Liver (tissue), 9 donors: ENCODE results near the gene RNF187. TPM values are rescaled to one million over a fixed set of nuclear protein-coding genes. Genes with fewer than 3 reads are reported as not detected.

ENCODE experiments used
- DNase-seq: peaks from one replicate; pipeline ENCODE4 v3.0.0-alpha.2; 2017; ENCODE audit warnings: low spot score
- H3K27ac ChIP-seq, 2 donors: one replicate each; pipeline ENCODE4 v1.7.0; 2013; ENCODE audit warnings: inconsistent platforms in 2 of 2, low read length in 2 of 2, control low read depth in 1 of 2, low read depth in 1 of 2, mild to moderate bottlenecking in 1 of 2
- H3K27me3 ChIP-seq, 4 donors: one replicate each; pipeline versions ENCODE4 v1.6.1 to v1.7.0; 2013; ENCODE audit warnings: low read length in 3 of 4, inconsistent platforms in 1 of 4, mild to moderate bottlenecking in 1 of 4, moderate library complexity in 1 of 4; ENCODE audit not compliant: control insufficient read depth in 4 of 4, insufficient read depth in 4 of 4
- H3K36me3 ChIP-seq, 4 donors: one replicate each; pipeline versions ENCODE4 v1.6.1 to v1.7.0; 2013; ENCODE audit warnings: low read length in 3 of 4, mild to moderate bottlenecking in 3 of 4, low read depth in 1 of 4, moderate library complexity in 1 of 4; ENCODE audit not compliant: control insufficient read depth in 4 of 4, insufficient read depth in 3 of 4
- H3K4me1 ChIP-seq, 4 donors: one replicate each; pipeline versions ENCODE4 v1.6.1 to v1.7.0; 2013; ENCODE audit warnings: low read length in 3 of 4, mild to moderate bottlenecking in 3 of 4, moderate library complexity in 1 of 4; ENCODE audit not compliant: control insufficient read depth in 4 of 4, insufficient read depth in 4 of 4
- H3K4me3 ChIP-seq, 3 donors: one replicate each; pipeline versions ENCODE4 v1.6.1 to v1.7.0; 2013; ENCODE audit warnings: low read length in 3 of 3, control low read depth in 1 of 3, low read depth in 1 of 3, mild to moderate bottlenecking in 1 of 3
- H3K9ac ChIP-seq, 2 donors: one replicate each; pipeline ENCODE4 v1.7.0; 2013; ENCODE audit warnings: low read length in 2 of 2, mild to moderate bottlenecking in 2 of 2, moderate library complexity in 2 of 2, control low read depth in 1 of 2, low read depth in 1 of 2
- H3K9me3 ChIP-seq, 4 donors: one replicate each; pipeline versions ENCODE4 v1.6.1 to v1.7.0; 2013; ENCODE audit warnings: low read length in 3 of 4; ENCODE audit not compliant: control insufficient read depth in 4 of 4
- EGR1 ChIP-seq, 2 donors: IDR thresholded peaks; 2 replicates each; pipeline ENCODE4 v1.6.1; 2016 to 2018; ENCODE audit warnings: antibody characterized with exemption in 2 of 2, low read depth in 2 of 2
- FOXA1 ChIP-seq: IDR thresholded peaks from 2 replicates; pipeline ENCODE4 v1.6.1; 2016; ENCODE audit warnings: antibody characterized with exemption
- GABPA ChIP-seq, 2 donors: IDR thresholded peaks in 1 of 2; conservative IDR thresholded peaks in 1 of 2; 2 replicates each; pipeline ENCODE4 v1.6.1; 2016; ENCODE audit warnings: antibody characterized with exemption in 2 of 2, mild to moderate bottlenecking in 1 of 2, moderate library complexity in 1 of 2
- NR2F2 ChIP-seq: IDR thresholded peaks from 2 replicates; pipeline ENCODE4 v1.6.1; 2016; ENCODE audit warnings: antibody characterized with exemption
- RXRA ChIP-seq, 2 donors: IDR thresholded peaks; 2 replicates each; pipeline ENCODE4 v1.6.1; 2017 to 2018; ENCODE audit warnings: antibody characterized with exemption in 2 of 2, mild to moderate bottlenecking in 1 of 2
- TAF1 ChIP-seq: conservative IDR thresholded peaks from 2 replicates; pipeline ENCODE4 v1.6.1; 2016; ENCODE audit warnings: antibody characterized with exemption, mild to moderate bottlenecking
- YY1 ChIP-seq: IDR thresholded peaks from 2 replicates; pipeline ENCODE4 v1.6.1; 2016; ENCODE audit warnings: antibody characterized with exemption, mild to moderate bottlenecking
- WGBS: extraction: QIAGEN DNeasy Blood & Tissue Kit; methylation state at CpG from one replicate; pipeline ENCODE4 v1.1.7; 2013; 5-methylcytosine and 5-hydroxymethylcytosine counted together
- polyA plus RNA-seq, 2 donors: library from polyadenylated mRNA; stranded (reverse) in 1 of 2; unstranded in 1 of 2; fragments of 200-250 nt in 1 of 2; fragments of >200 nt in 1 of 2; fragmentation: Nextera tagmentation in 1 of 2; extraction: Ambion mirVana in 1 of 2; gene quantifications; one replicate each; pipeline versions ENCODE4 v1.2.1 to v1.2.3, GENCODE V29; 2013 to 2015
- total RNA-seq, 2 donors: library from RNA; depleted of rRNA; stranded (reverse); fragments of >200 nt; gene quantifications; one replicate each; pipeline ENCODE4 v1.2.3, GENCODE V29; 2014
- TF ChIP-seq, protein P1 (sequence below): fragments of 150-350 bp; IDR thresholded peaks from 2 replicates; pipeline ENCODE4 v1.5.1; 2017; ENCODE audit warnings: improper control_type of control experiment, low read depth, low read length; ENCODE audit not compliant: missing input control
- TF ChIP-seq, protein P2 (sequence below): IDR thresholded peaks from 2 replicates; pipeline ENCODE4 v1.6.1; 2016; ENCODE audit warnings: antibody characterized with exemption
- TF ChIP-seq, protein P3 (sequence below): IDR thresholded peaks from 2 replicates; pipeline ENCODE4 v1.6.1; 2016; ENCODE audit warnings: antibody characterized with exemption, mild to moderate bottlenecking
- TF ChIP-seq, protein P4 (sequence below): IDR thresholded peaks from 2 replicates; pipeline ENCODE4 v1.6.1; 2016; ENCODE audit warnings: antibody characterized with exemption
- donor health status: healthy.
- donor health status: healthy.
- donor health status: healthy.
- donor health status: healthy.
- donor health status: healthy.

The RNF187 gene
- total and polyA plus RNA-seq, 4 donors: 18.7 to 32.0 (median 23.5) TPM

DNA sequence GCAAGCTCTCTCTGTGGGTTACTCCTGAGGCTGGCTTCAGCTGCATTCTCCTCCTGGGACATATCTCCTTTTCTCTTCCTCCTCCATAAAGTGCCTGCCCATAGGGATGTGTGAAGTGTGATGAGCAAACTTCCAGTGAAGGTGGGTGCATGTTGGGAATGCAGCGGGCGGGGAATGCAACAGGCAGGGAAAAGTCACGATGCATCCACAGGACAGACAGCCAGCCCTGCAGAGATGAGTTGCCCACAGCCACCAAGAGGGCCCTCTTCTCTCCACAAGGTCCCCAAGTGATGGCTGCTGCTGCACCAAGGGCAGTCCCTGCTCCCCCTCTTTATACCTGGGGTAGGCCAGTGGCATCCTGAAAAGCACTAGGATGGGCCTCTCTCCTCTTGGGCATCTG is 33.6 kb upstream of the RNF187 start (continued):
- TF ChIP-seq, protein P1, sequence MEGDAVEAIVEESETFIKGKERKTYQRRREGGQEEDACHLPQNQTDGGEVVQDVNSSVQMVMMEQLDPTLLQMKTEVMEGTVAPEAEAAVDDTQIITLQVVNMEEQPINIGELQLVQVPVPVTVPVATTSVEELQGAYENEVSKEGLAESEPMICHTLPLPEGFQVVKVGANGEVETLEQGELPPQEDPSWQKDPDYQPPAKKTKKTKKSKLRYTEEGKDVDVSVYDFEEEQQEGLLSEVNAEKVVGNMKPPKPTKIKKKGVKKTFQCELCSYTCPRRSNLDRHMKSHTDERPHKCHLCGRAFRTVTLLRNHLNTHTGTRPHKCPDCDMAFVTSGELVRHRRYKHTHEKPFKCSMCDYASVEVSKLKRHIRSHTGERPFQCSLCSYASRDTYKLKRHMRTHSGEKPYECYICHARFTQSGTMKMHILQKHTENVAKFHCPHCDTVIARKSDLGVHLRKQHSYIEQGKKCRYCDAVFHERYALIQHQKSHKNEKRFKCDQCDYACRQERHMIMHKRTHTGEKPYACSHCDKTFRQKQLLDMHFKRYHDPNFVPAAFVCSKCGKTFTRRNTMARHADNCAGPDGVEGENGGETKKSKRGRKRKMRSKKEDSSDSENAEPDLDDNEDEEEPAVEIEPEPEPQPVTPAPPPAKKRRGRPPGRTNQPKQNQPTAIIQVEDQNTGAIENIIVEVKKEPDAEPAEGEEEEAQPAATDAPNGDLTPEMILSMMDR: no peak
- no peak for TF ChIP-seq EGR1 (IDR thresholded peaks at IDR 0.05; ENCODE audit: low read depth in 2 of 2)
- no peak for TF ChIP-seq GABPA (IDR thresholded peaks at IDR 0.05 in 1 of 2, conservative IDR thresholded peaks at IDR 0.05 in 1 of 2)
- TF ChIP-seq YY1: no peak

DNA sequence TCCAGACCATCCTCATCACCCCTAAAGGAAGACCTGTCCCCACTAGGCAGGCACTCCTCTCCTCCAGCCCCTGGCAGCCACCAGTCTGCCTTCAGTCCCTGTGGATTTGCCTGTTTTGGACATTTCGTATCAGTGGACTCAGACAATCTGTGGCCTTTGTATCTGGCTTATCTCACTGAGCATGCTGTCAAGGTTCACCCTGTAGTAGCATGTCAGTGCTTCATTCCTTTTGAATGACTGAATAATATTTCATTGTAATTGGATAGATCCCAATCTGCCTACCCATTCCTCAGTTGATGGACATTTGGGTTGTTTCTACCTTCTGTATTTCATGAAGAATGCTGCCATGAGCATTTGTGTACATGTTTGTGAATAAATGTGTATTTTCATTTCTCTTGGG is 32.9 kb upstream of the RNF187 start:
- no peak for DNase-seq
- Histone ChIP-seq H3K27ac (no peak overlapping the region), H3K27me3 (peaks cover 0 to 2% (median 0%) of the 10 kb centered on the region in 4 donors), H3K9me3 (no peaks in the 10 kb centered on the region), H3K9ac (no peak overlapping the region), H3K4me1 (peaks cover 0 to 15% (median 3%) of the 10 kb centered on the region in 4 donors), H3K4me3 (no peak overlapping the region), H3K36me3 (no peaks in the 10 kb centered on the region)
- 89% methylated on average over 1 of the region's 1 CpG for WGBS
- TF ChIP-seq EGR1 (IDR thresholded peaks at IDR 0.05; ENCODE audit: low read depth in 2 of 2): no peak
- TF ChIP-seq, protein P2, sequence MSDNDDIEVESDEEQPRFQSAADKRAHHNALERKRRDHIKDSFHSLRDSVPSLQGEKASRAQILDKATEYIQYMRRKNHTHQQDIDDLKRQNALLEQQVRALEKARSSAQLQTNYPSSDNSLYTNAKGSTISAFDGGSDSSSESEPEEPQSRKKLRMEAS: no peak
- TF ChIP-seq GABPA (IDR thresholded peaks at IDR 0.05 in 1 of 2, conservative IDR thresholded peaks at IDR 0.05 in 1 of 2): no peak
- no peak for TF ChIP-seq TAF1
- TF ChIP-seq RXRA (IDR thresholded peaks at IDR 0.05): no peak
- TF ChIP-seq, protein P3, sequence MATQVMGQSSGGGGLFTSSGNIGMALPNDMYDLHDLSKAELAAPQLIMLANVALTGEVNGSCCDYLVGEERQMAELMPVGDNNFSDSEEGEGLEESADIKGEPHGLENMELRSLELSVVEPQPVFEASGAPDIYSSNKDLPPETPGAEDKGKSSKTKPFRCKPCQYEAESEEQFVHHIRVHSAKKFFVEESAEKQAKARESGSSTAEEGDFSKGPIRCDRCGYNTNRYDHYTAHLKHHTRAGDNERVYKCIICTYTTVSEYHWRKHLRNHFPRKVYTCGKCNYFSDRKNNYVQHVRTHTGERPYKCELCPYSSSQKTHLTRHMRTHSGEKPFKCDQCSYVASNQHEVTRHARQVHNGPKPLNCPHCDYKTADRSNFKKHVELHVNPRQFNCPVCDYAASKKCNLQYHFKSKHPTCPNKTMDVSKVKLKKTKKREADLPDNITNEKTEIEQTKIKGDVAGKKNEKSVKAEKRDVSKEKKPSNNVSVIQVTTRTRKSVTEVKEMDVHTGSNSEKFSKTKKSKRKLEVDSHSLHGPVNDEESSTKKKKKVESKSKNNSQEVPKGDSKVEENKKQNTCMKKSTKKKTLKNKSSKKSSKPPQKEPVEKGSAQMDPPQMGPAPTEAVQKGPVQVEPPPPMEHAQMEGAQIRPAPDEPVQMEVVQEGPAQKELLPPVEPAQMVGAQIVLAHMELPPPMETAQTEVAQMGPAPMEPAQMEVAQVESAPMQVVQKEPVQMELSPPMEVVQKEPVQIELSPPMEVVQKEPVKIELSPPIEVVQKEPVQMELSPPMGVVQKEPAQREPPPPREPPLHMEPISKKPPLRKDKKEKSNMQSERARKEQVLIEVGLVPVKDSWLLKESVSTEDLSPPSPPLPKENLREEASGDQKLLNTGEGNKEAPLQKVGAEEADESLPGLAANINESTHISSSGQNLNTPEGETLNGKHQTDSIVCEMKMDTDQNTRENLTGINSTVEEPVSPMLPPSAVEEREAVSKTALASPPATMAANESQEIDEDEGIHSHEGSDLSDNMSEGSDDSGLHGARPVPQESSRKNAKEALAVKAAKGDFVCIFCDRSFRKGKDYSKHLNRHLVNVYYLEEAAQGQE: no peak
- no peak for TF ChIP-seq FOXA1
- TF ChIP-seq, protein P1: no peak
- TF ChIP-seq NR2F2: no peak

DNA sequence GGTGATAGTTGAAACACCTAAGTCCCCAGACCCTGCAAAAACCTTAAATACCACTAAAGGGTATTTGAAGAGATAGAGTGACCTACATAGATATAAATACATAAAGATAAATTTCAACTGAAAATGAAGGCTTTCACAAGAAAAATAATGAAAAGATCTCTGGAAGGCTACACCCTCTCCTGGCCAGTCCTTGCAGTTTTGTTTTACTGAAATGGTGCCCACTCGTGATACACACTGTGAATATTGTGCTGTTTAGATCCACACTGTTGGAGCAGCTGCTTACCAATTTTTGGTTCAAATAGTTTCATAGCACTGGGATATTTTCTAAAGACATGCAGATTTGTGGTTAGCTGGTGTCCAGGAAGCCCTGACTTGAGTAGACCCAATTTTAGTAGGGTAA is 31.5 kb upstream of the RNF187 start:
- Histone ChIP-seq H3K4me3 (no peak overlapping the region), H3K27me3 (peaks cover 0 to 5% (median 0%) of the 10 kb centered on the region in 4 donors), H3K4me1 (peaks cover 0 to 15% (median 3%) of the 10 kb centered on the region in 4 donors), H3K27ac (no peak overlapping the region), H3K9ac (no peak overlapping the region), H3K36me3 (no peaks in the 10 kb centered on the region), H3K9me3 (no peaks in the 10 kb centered on the region)
- no peak for DNase-seq
- WGBS: 30% methylated on average over 1 of the region's 1 CpG
- TF ChIP-seq, protein P4, sequence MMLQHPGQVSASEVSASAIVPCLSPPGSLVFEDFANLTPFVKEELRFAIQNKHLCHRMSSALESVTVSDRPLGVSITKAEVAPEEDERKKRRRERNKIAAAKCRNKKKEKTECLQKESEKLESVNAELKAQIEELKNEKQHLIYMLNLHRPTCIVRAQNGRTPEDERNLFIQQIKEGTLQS: no peak
- TF ChIP-seq, protein P3: no peak
